Neutrophil (primary cell): ENCODE measurements around the gene LOC101059915.
"Not testable (repeated sequence)": the region's sequence is repeated elsewhere in the genome, so short reads cannot be mapped to it uniquely, and the experiment has no call there.

Experiments
- H3K27ac ChIP-seq: fragments of 200-600 bp; sonication (generic); 2 replicates; pipeline ENCODE4 v1.5.1; 2016; ENCODE audit warnings: mild to moderate bottlenecking, moderate library complexity
- H3K27me3 ChIP-seq: fragments of 200-600 bp; sonication (generic); 2 replicates; pipeline ENCODE4 v1.6.0; 2016; ENCODE audit warnings: mild to moderate bottlenecking
- H3K36me3 ChIP-seq: fragments of 200-600 bp; sonication (generic); 2 replicates; pipeline ENCODE4 v1.5.1; 2017
- H3K4me1 ChIP-seq, 2 experiments: fragments of 200-600 bp in 1 of 2; sonication (generic) in 1 of 2; 1 replicate in 1 of 2; 2 replicates in 1 of 2; pipeline versions ENCODE4 v1.5.1 to v1.6.1; 2013 to 2016; ENCODE audit warnings: low read depth in 1 of 2, low read length in 1 of 2, mild to moderate bottlenecking in 1 of 2, moderate library complexity in 1 of 2; ENCODE audit not compliant: control insufficient read depth in 1 of 2, insufficient read depth in 1 of 2
- H3K4me3 ChIP-seq, 2 experiments: fragments of 200-600 bp in 1 of 2; sonication (generic) in 1 of 2; 1 replicate in 1 of 2; 2 replicates in 1 of 2; pipeline ENCODE4 v1.5.1; 2013 to 2016; ENCODE audit warnings: low read depth in 1 of 2, low read length in 1 of 2, mild to moderate bottlenecking in 1 of 2, moderate library complexity in 1 of 2
- H3K9me3 ChIP-seq: fragments of 200-600 bp; sonication (generic); 2 replicates; pipeline ENCODE4 v1.5.1; 2016
- CTCF ChIP-seq: fragments of 200-600 bp; sonication (generic); IDR thresholded peaks from 2 replicates; pipeline ENCODE4 v1.5.1; 2016; ENCODE audit warnings: antibody characterized with exemption

Gene LOC101059915

DNA sequence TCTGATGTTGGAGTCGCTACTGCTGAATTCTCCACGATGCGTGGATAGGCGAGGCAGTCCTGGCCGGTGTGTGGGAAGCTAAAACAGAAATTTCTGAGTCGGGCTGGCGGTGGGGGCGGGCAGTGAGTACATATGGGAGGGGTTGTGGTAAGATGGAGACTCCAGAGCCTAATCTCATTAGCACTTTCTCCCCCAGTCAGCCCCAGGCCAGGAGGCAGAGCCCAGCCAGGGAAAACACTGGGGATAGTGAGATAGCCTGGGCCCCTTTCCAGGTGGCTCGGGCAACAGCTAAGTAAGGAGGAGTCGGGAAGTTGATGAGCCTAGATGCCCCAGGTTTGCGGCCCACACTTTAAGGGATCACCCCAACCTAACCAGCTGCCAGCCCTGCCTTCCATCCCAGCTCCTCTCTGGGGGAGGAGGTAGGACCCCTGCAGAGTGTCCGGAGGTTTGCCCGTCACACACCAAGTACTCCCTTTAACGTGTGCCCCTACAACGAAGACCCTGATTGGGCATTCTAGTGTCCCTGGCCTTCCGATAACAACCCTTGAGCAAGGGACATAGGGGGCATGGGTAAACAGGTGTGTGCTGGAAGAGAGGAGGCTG, 2.4 kb upstream of the LOC101059915 start:
- no peak overlapping the region for H3K4me3 ChIP-seq
- TF ChIP-seq CTCF, result no peak
- H3K27me3 ChIP-seq, result peaks cover 6% of the 10 kb centered on the region
- H3K36me3 ChIP-seq, result no peaks in the 10 kb centered on the region
- no peak overlapping the region for H3K27ac ChIP-seq
- no peaks in the 10 kb centered on the region for H3K9me3 ChIP-seq
- H3K4me1 ChIP-seq, result no peaks in the 10 kb centered on the region

- Histone ChIP-seq H3K4me3 (no peak overlapping the region), H3K4me1 (no peaks in the 10 kb centered on the region), H3K27me3 (peaks cover 13% of the 10 kb centered on the region), H3K36me3 (no peaks in the 10 kb centered on the region), H3K27ac (no peak overlapping the region), H3K9me3 (no peaks in the 10 kb centered on the region)
- no peak for TF ChIP-seq CTCF
These were observed 1.6 kb upstream of the LOC101059915 start for GRCh38 chrX:71665747-71666146.

GRCh38 chrX:71666240-71667223, 814 bp upstream of the LOC101059915 start:
- no peaks in the 10 kb centered on the region for H3K9me3 ChIP-seq
- no peak overlapping the region for H3K27ac ChIP-seq
- no peak overlapping the region for H3K4me3 ChIP-seq
- H3K36me3 ChIP-seq, result no peaks in the 10 kb centered on the region
- H3K4me1 ChIP-seq, result no peaks in the 10 kb centered on the region
- TF ChIP-seq CTCF, result no peak
- peaks cover 21% of the 10 kb centered on the region for H3K27me3 ChIP-seq

DNA sequence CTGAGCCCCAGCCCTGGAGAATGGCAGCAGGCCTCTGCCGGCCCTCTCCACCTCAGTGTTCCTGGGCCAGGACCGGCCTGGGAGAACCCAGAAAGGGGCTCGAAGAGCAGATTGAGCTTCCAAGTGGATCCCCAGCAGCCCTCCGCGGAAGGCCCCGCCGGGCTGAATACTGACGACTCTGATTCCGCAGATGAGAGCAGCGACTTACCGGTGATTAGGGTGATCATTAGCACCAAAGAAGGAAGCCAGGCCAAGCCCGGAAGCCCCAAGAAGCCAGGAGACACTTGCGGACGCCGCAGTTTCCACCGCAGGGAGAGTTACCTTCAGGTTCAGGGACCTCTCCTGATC, 876 bp downstream of the LOC101059915 start:
- TF ChIP-seq CTCF, result no peak
- H3K27ac ChIP-seq, result no peak overlapping the region
- H3K4me1 ChIP-seq, result no peaks in the 10 kb centered on the region
- H3K9me3 ChIP-seq, result no peaks in the 10 kb centered on the region
- H3K36me3 ChIP-seq, result no peaks in the 10 kb centered on the region
- no peak overlapping the region for H3K4me3 ChIP-seq
- H3K27me3 ChIP-seq, result peaks cover 28% of the 10 kb centered on the region

- TF ChIP-seq CTCF, result no peak
- Histone ChIP-seq H3K9me3 (no peaks in the 10 kb centered on the region), H3K4me1 (no peaks in the 10 kb centered on the region)
These were observed 2.1 kb downstream of the LOC101059915 start for GRCh38 chrX:71669492-71669891.

DNA sequence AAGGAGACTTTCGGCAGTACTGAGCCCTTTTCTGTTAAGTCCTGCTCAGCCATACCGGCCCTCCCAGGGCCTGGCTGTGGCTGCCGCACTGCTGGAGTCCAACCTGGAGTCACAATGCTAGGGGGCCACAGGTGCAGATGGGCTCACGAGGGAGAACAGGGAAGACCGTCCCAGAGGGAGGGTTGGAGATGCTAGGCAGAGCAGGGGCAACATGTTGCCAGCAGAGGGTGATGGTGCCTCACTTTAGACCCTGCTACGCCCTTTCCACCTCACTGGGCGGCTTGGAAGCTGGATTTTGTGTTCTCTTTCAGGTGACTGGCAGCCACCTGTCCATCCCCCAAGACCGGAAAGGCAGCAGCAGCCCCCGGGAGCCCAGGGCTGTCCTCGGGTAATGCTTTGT, 2.6 kb downstream of the LOC101059915 start:
- H3K27me3 ChIP-seq, result peaks cover 28% of the 10 kb centered on the region
- H3K27ac ChIP-seq, H3K9me3 ChIP-seq, H3K36me3 ChIP-seq, H3K4me1 ChIP-seq, H3K4me3 ChIP-seq: not testable (repeated sequence)

More at GRCh38 chrX:71669492-71669891, 2.1 kb downstream of the LOC101059915 start:
- Histone ChIP-seq H3K27me3 (peaks cover 28% of the 10 kb centered on the region), H3K36me3 (no peaks in the 10 kb centered on the region), H3K27ac (no peak overlapping the region), H3K4me3 (no peak overlapping the region)
